ENCODE results near the gene COL4A2. TPM values are rescaled to one million over a fixed set of nuclear protein-coding genes. Genes with fewer than 3 reads are reported as not detected.

COL4A2 gene
- polyA plus RNA-seq, 2 of the 4 experiments (the other 2 are of a cell fraction): 46.9 to 119 TPM

DNA sequence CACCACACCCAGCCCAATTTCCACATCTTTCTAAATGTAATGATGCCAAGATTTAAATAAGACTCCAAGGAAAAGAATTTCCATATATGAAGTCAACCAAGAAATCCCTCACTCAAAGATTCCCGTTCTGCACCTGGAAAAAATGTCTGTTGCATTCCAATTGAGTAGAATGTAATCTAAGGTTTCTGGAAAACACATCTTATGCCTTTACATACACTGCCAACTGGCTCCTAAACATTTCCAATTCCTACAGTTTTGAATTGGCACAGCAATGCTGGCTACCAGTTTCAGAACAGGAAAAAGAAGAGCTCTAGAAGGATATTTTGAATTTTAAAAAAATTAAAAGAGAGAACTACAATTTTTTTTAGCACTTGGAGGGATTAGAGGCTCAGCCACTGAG is 43.0 kb downstream of the COL4A2 start:
- POLR2A ChIA-PET: no interaction called here
- peak overlapping the region; percentile 75 to 83; a peak in 4 of 6 replicates for H3K27ac ChIP-seq
- H3K9me3 ChIP-seq: no peaks in the 10 kb centered on the region
- CTCF ChIA-PET: no interaction called here
- FAIRE-seq (no peak), ATAC-seq (no peak), DNase-seq (ENCODE audit: low read depth in 1 of 2, low spot score in 1 of 2) (no peak)
- 86% methylated on average over 1 of the region's 1 CpG for WGBS (ENCODE audit: missing lambda C conversion rate)
- TF ChIP-seq RFX5 (IDR thresholded peaks at IDR 0.05) (no peak), ZSCAN20 (CRISPR knock-in tag; IDR thresholded peaks at IDR 0.05) (no peak), RARB (CRISPR knock-in tag; IDR thresholded peaks at IDR 0.05) (no peak), EHF (CRISPR knock-in tag; IDR thresholded peaks at IDR 0.05) (no peak), ZFP36 (IDR thresholded peaks at IDR 0.05; ENCODE audit: borderline replicate concordance, partially characterized antibody) (no peak), RAD21 (conservative IDR thresholded peaks at IDR 0.05 in 1 of 2, IDR thresholded peaks at IDR 0.05 in 1 of 2) (no peak), JUNB (IDR thresholded peaks at IDR 0.05) (no peak), NR3C1 (IDR thresholded peaks at IDR 0.05) (no peak), CBX8 (IDR thresholded peaks at IDR 0.05) (no peak), KDM5A (IDR thresholded peaks at IDR 0.05) (no peak)
- TF ChIP-seq, protein P1, sequence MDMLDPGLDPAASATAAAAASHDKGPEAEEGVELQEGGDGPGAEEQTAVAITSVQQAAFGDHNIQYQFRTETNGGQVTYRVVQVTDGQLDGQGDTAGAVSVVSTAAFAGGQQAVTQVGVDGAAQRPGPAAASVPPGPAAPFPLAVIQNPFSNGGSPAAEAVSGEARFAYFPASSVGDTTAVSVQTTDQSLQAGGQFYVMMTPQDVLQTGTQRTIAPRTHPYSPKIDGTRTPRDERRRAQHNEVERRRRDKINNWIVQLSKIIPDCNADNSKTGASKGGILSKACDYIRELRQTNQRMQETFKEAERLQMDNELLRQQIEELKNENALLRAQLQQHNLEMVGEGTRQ (IDR thresholded peaks at IDR 0.05): no peak
- TF ChIP-seq, protein P2, sequence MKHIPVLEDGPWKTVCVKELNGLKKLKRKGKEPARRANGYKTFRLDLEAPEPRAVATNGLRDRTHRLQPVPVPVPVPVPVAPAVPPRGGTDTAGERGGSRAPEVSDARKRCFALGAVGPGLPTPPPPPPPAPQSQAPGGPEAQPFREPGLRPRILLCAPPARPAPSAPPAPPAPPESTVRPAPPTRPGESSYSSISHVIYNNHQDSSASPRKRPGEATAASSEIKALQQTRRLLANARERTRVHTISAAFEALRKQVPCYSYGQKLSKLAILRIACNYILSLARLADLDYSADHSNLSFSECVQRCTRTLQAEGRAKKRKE (CRISPR knock-in tag; IDR thresholded peaks at IDR 0.05; ENCODE audit: low read depth): no peak
- no peak overlapping the region for H3K4me2 ChIP-seq
- no peak overlapping the region for H3K4me3 ChIP-seq
- H3K4me1 ChIP-seq: peaks cover 70% of the 10 kb centered on the region

GRCh38 chr13:110350509-110350908 is 43.4 kb downstream of the COL4A2 start:
- FAIRE-seq: no peak
- TF ChIP-seq EP300 (IDR thresholded peaks at IDR 0.05): no peak
- no peak for TF ChIP-seq KDM1A (IDR thresholded peaks at IDR 0.05; ENCODE audit: low read depth)
- no peak for TF ChIP-seq FOSB (CRISPR knock-in tag; IDR thresholded peaks at IDR 0.05)
- no peak for TF ChIP-seq MYC (IDR thresholded peaks at IDR 0.05; ENCODE audit: borderline replicate concordance, low read length)
- TF ChIP-seq NPAS2 (CRISPR knock-in tag; IDR thresholded peaks at IDR 0.05; ENCODE audit: borderline replicate concordance): no peak
- TF ChIP-seq ZFP36 (IDR thresholded peaks at IDR 0.05; ENCODE audit: borderline replicate concordance, partially characterized antibody): no peak
- TF ChIP-seq HMGXB4 (CRISPR knock-in tag; IDR thresholded peaks at IDR 0.05; ENCODE audit: borderline replicate concordance): no peak
- TF ChIP-seq ELK1 (IDR thresholded peaks at IDR 0.05; ENCODE audit: low read depth, low read length): no peak
- no peak for TF ChIP-seq JUN (IDR thresholded peaks at IDR 0.05)
- TF ChIP-seq SMC3 (IDR thresholded peaks at IDR 0.05): no peak
- TF ChIP-seq RAD21 (conservative IDR thresholded peaks at IDR 0.05 in 1 of 2, IDR thresholded peaks at IDR 0.05 in 1 of 2): no peak
- TF ChIP-seq FOSL2 (IDR thresholded peaks at IDR 0.05): no peak
- no peak for TF ChIP-seq FOSL2 (CRISPR knock-in tag; IDR thresholded peaks at IDR 0.05)
- H3K4me1 ChIP-seq: peaks cover 66% of the 10 kb centered on the region
- no peak overlapping the region for H3K4me3 ChIP-seq
- no peak for DNase-seq (ENCODE audit: low read depth in 1 of 2, low spot score in 1 of 2)
- POLR2A ChIA-PET: no interaction called here
- 91% methylated on average over 3 of the region's 3 CpGs for WGBS (ENCODE audit: missing lambda C conversion rate)
- H3K4me2 ChIP-seq: no peak overlapping the region
- no peak for ATAC-seq
- H3K9me3 ChIP-seq: no peaks in the 10 kb centered on the region
- peak overlapping the region; percentile 42 to 83; a peak in 4 of 6 replicates for H3K27ac ChIP-seq
- CTCF ChIA-PET: interaction anchor here (1.1 kb wide), 1 partner anchor 61 kb away, joined by 5 read pairs; no protein-coding TSS in a partner anchor
